SK-N-DZ (cell line): Measurements from ENCODE around the gene MTCH1.
A peak's percentile ranks its signal among the peaks of the same experiment; 100 is the strongest.

ENCODE experiments used
- DNase-seq: peaks from one replicate; pipeline ENCODE4 v3.0.0-alpha.2; 2015; ENCODE audit warnings: low spot score

MTCH1 gene

GRCh38 chr6:36927691-36928546 is 58.1 kb downstream of the MTCH1 start:
- DNase-seq = peak; percentile 88

- no peak for DNase-seq
Observed at GRCh38 chr6:36926708-36927513, 59.1 kb downstream of the MTCH1 start.

GRCh38 chr6:36925809-36926208 is 60.2 kb downstream of the MTCH1 start:
- no peak for DNase-seq

- DNase-seq = no peak
Observed at GRCh38 chr6:36924778-36925374, 61.1 kb downstream of the MTCH1 start.

GRCh38 chr6:36924131-36924530 is 61.9 kb downstream of the MTCH1 start:
- peak; percentile 61 for DNase-seq

- no peak for DNase-seq
Observed at GRCh38 chr6:36920546-36920945, 65.5 kb downstream of the MTCH1 start.

- DNase-seq = no peak
Observed at GRCh38 chr6:36920049-36920448, 65.9 kb downstream of the MTCH1 start.
